ENCODE measurements around the gene ABCA4. TPM values are rescaled to one million over a fixed set of nuclear protein-coding genes. Genes with fewer than 3 reads are reported as not detected.

ABCA4 gene
- total and polyA plus RNA-seq, 2 of the 8 experiments (the other 6 are each of a cell fraction or from before 2014, with no cell fraction given), result 0.06 TPM; not detected in 1

DNA sequence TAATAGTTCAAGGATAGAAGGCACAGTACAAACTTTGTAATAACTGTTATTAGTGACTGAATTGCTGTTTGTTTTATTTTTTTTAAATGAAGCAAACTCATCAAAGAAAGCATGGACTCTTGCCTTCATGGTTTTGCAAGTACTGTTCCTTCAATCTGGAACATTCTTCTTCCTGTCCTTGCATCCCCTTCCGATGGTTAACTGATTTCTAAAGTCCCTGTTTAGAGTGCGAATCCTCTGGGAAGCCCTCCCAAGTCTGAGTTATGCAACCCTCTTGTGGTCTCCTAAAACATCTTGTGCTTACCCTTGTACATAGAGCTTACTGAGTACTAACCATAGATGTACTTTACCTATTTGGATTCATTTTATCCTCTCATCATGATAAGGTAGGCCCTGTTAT lies 159.5 kb downstream of the ABCA4 start:
- FAIRE-seq (no peak), DNase-seq (ENCODE audit: low read depth in 1 of 2, low spot score in 2 of 2) (no peak)
- no peak overlapping the region for H2BK20ac ChIP-seq (ENCODE audit: low read length)
- H3K56ac ChIP-seq (replicated peaks; ENCODE audit: insufficient read length, low read depth, low read length), result no peak overlapping the region
- H3K18ac ChIP-seq (ENCODE audit: extremely low read depth, low read length), result no peak overlapping the region
- no peak overlapping the region for H3K23ac ChIP-seq (ENCODE audit: insufficient read length)
- peaks cover 1% of the 10 kb centered on the region; the same call in 1 of the 2 replicates for H3K23me2 ChIP-seq (ENCODE audit: low read depth, low read length)
- H2BK12ac ChIP-seq (ENCODE audit: low read depth, low read length), result no peak overlapping the region
- no peak overlapping the region for H4K8ac ChIP-seq (ENCODE audit: extremely low read depth, insufficient read depth, low read length)
- no peak overlapping the region for H4K91ac ChIP-seq (replicated peaks; ENCODE audit: insufficient read length, low read length)
- H2BK15ac ChIP-seq (ENCODE audit: low read length), result no peak overlapping the region
- peaks cover 0 to 2% of the 10 kb centered on the region in 2 experiments; a peak in 2 of 4 replicates for H3K9me3 ChIP-seq (ENCODE audit: insufficient read depth in 2 of 2, low read depth in 1 of 2, low read length in 1 of 2)
- H2AFZ ChIP-seq (ENCODE audit: low read length), result no peak overlapping the region
- H3K4me3 ChIP-seq (ENCODE audit: extremely low read depth in 1 of 4, insufficient read depth in 2 of 4, low read depth in 3 of 4, low read length in 4 of 4), result no peak overlapping the region
- no peak overlapping the region for H2BK120ac ChIP-seq (replicated peaks; ENCODE audit: low read depth, low read length)
- H3K79me1 ChIP-seq (ENCODE audit: low read depth, low read length), result no peaks in the 10 kb centered on the region
- ChIA-PET POLR2A (ENCODE audit: partially characterized antibody) (no interaction called here), CTCF (ENCODE audit: partially characterized antibody) (interaction anchor here (1.3 to 1.5 kb wide), 2 partner anchors 34 to 87 kb away, joined by 3 to 4 read pairs; no protein-coding TSS in a partner anchor)
- H3K9ac ChIP-seq (replicated peaks in 1 of 4; ENCODE audit: extremely low read depth in 1 of 4, low read depth in 3 of 4, low read length in 3 of 4), result no peak overlapping the region
- H4K20me1 ChIP-seq (replicated peaks in 1 of 2; ENCODE audit: control insufficient read depth in 1 of 2, insufficient read depth in 2 of 2, low read length in 2 of 2), result no peaks in the 10 kb centered on the region
- no peak overlapping the region for H3K14ac ChIP-seq (ENCODE audit: insufficient read length)
- no peak overlapping the region for H3K4me2 ChIP-seq (ENCODE audit: insufficient read depth in 1 of 2, low read depth in 2 of 2, low read length in 2 of 2)
- H4K5ac ChIP-seq (ENCODE audit: insufficient read length, low read depth, low read length), result no peak overlapping the region
- H3K79me2 ChIP-seq (ENCODE audit: control insufficient read depth in 1 of 2, insufficient read depth in 2 of 2, low read length in 2 of 2), result no peaks in the 10 kb centered on the region
- no peaks in the 10 kb centered on the region for H3K36me3 ChIP-seq (ENCODE audit: control insufficient read depth in 2 of 4, insufficient read depth in 4 of 4, low read length in 3 of 4)
- H3K27me3 ChIP-seq (replicated peaks in 1 of 4; ENCODE audit: control insufficient read depth in 3 of 4, extremely low read depth in 1 of 4, insufficient read depth in 3 of 4, low read length in 3 of 4), result no peaks in the 10 kb centered on the region
- H3K4ac ChIP-seq (replicated peaks; ENCODE audit: insufficient read length, low read depth, low read length), result no peak overlapping the region
- no peak overlapping the region for H3K27ac ChIP-seq (ENCODE audit: low read depth, low read length)
- H2BK5ac ChIP-seq (ENCODE audit: low read depth, low read length), result no peak overlapping the region
- no peak overlapping the region for H2AK5ac ChIP-seq (ENCODE audit: low read depth, low read length)
- WGBS, 2 experiments (ENCODE audit: extremely low coverage in 1 of 2, insufficient coverage in 1 of 2, insufficient read length in 1 of 2, insufficient replicate concordance in 2 of 2, low coverage in 1 of 2, low lambda C conversion rate in 2 of 2, missing lambda C conversion rate in 1 of 2), result 94% methylated on average over 2 of the region's 2 CpGs; no CpG with 5 or more reads in 1 of the 2 experiments
- no peaks in the 10 kb centered on the region for H3K4me1 ChIP-seq (replicated peaks in 1 of 4; ENCODE audit: control insufficient read depth in 3 of 4, insufficient read depth in 4 of 4, low read length in 3 of 4)
- TF ChIP-seq EZH2 (IDR thresholded peaks at IDR 0.05; ENCODE audit: low read depth, low read length, severe bottlenecking) (no peak), KDM5A (IDR thresholded peaks at IDR 0.05; ENCODE audit: low read length) (no peak), SIRT6 (IDR thresholded peaks at IDR 0.05; ENCODE audit: low read length) (no peak)
